DMS 273 (cell line): Measurements from ENCODE around the gene PPP1R14C.
"Not testable (repeated sequence)": the region's sequence is repeated elsewhere in the genome, so short reads cannot be mapped to it uniquely, and the experiment has no call there.

ENCODE experiments used
- DNase-seq: peaks from one replicate; lab custom pipeline; 2025; ENCODE audit not compliant: unreplicated experiment; lab: John Stamatoyannopoulos, UW

PPP1R14C gene

DNA sequence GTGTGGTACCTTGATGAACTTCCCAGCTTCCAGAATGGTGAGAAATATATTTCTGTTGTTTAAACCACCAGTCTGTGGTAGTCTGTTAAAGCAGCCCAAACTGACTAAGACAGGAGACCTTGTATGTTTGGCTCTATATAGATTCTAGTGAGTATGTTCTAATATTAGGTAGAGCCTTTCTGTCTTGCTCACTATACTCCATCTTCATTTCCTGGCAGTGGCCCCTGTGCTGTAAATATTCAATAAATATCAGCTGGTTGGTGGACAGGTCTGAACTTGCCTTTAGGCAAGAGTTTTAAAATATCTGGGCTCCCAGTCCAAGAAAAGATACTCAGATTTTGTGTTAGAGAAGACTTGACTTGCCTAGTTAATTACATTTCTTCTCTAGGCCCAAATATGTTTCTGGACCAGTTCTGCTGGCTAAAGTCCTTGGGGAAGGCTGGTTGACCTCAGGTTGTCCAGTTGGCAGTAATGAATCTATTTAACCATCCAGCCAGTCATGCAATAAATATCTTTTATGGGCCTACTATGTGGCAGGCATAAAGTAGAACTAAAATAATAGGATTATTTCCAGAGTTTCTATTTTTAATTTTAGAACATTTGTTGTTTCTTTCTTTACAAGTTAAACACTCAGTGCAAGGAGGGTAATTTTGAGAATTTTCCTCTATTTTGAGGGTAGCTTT lies 22.3 kb downstream of the PPP1R14C start:
- DNase-seq, result no peak

DNA sequence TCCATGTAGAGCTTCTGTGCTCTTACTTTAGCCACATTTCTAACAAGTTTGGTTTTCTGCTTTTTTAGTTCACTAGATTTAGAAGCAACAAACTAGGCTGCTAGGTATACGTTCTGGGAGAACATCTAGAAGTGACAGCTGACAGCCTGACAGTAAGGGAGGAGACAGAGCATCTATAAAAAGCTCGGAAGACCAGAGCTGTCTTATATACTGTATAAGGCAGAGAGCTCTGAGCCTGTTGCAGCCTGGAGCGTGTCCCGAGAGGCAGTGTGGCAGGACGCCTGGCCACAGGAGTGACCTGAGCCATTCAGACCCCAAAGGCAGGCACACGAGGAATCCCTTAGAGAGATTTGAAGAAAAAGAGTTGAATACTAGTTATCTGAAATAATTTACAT lies 24.6 kb downstream of the PPP1R14C start:
- no peak for DNase-seq

DNA sequence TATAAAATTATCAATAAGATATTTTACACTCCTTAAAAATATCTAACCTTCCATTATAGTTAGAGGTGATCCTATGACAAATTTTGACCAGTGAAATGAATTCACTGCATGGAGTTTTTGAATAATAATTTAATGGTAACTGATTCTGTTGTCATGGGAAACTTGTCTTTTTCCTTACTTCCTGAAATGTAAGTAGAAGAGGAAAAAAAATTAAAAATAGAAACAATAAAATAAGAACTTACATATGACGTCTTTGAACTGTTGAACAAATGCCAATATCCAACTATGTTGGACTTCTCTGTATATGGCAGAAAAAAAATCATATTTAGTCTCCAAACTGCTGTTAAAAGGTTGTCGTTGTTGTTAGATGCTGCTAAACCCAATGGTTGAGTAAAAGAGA lies 26.3 kb downstream of the PPP1R14C start:
- no peak for DNase-seq

DNA sequence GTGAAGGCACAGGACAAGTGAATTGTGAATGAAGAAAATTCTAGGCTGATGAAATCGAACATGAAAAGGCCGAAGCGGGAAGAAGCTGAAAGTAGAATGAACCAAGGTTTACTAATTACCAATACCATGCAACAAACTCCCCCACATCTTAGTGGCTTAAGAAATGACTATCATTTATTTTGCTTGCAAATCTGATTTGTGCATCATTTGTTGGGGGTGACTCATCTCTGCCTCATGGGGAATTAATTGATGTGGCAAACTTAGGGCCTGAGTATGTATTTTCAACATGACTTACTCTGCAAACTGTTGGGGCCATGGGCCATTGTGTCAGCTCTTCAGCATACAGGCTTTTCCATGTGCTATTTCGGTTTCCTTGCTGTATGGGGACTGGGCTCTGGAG lies 26.8 kb downstream of the PPP1R14C start:
- no peak for DNase-seq

DNA sequence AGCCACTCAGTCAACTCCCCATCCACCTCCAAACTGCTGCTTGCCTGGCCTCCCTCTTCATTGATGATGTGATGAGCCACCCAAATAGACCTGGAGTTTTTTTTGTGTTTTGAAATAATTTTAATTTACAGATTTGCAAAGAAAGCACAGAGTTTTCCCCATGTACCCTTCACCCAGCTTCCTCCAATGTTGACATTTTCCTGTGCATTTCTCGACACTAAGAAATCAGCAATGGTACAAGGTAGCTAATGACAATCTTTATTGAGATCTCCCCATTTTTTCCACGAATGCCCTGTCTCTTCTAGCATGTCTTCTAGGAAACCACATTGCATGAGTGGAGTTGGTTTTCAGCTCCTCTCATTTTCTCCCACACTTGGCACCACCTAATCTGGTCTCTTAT lies 30.1 kb downstream of the PPP1R14C start:
- DNase-seq, result no peak

DNA sequence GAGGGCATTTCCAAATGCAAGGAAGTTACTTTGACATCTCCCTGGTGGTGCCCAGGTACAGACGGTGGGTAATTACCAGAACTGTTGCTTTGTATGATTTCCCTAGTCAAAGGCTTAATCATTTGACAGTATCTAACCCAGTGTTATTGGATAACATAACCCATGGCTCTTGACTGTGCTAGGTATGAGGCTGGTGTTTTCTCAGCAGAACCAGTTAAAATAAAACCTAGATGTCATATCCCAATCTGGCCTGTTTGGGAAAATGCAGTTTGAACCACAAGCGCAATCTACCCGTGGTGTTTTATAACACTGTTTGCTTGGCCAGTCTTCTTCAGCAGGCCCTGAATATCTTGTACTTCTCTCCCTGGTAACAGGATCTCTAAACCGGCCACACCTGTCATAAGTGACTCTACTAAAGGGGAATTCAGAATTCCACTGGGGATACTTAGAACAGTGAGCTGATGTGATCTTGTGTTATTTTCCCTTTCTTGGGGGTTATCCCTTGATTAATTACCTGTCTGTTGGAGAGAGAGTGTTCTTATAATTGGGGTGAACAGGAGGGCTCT lies 32.8 kb downstream of the PPP1R14C start:
- no peak for DNase-seq

DNA sequence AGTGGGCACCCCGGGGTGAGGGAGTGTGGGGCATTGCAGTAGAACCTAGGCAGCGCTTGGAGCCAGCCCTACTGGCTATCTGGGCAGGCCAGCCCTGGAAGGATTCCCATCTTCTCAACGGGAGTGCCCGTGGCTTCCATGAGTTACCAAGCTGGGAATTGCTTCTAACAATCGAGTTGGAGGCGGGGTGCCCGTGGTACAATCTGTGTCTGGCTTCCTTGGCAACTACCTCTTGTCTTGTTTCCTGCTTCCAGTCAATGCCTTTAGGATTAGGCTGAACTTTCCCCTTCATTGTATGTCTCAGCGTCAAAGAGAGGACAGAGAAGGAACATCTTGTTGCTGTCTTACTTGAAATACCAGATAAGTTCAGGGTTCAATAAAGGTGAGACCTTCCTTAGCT lies 33.3 kb downstream of the PPP1R14C start:
- no peak for DNase-seq

DNA sequence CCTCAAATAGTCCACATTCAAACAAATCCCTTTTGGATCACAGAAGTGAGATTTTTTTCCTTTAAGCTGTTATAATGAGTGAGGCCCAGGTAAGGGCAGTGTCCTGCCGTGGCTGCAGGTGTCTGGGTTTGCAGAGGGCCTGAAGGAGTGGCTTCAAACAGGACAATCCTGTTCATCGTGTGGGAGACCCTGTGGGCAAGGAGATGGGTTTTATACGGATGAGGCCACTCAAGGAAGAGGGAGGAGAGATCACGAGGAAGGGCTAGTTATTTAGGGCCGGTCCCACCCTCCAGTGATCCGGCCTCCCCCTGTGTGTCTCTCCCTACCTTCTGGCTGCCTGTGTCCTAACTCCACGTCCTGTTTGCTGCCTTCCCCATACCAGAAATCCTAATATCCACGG lies 33.8 kb downstream of the PPP1R14C start:
- no peak for DNase-seq

DNA sequence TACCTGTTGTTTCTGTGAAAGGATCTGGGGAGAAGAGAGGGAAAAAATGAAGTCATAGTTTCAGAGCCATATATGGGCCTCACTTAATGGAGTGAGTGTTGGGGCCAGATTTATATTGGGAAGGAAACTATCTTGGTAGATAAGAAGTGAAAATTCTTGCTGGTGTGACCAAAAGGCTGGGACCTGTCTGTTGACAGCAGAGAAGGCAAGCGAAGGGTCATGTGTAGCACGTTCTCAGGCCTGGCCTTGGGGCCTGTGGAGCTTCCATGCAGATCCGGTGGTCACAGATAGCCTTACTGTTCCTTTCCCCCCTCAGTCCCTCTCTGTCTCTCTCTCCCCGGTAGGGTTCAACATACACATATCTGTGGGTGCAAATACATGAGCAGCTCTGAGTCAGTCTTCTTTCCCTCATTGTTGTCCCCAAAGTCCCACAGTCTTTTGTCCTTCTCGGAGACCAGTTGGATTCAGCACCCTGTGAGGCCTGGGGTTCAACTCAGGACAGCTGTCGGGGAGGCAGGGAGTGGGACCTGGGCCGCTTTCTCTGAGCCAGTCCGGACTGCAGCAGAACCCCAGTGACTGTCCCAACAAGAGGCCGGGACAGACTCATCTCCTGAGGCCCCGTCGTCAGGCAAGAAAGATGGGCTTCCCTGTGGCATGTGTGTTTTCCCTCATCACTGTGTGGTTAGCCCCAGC lies 34.6 kb downstream of the PPP1R14C start:
- DNase-seq, result no peak

DNA sequence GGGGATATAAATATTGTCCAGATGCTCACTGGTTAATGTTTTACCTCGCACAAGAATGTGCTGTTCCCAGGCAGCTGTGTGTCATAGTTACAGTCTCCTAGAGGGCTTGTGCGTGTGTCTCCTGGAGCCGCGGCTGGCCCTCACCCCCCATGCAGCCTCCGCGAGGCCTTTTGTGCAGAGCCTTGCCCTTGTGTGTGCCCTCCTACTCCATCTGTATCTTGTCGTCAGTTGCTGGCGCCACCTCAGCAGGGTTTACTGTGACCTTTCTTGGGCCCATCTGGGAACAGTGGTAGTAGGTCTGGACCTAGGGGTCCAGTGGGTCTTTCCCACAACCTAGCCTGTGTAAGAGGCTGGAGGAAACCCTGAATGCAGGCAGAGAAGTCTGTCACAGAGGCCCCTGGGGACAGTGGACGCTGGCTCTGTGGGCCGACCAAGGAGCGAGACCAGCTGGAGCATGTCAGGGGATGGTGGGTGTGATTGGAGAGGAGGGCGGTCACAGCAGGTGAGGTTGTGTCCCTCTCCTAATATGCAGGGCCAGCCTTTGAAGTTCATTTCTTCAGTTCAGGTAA lies 35.2 kb downstream of the PPP1R14C start:
- peak; percentile 71 for DNase-seq

DNA sequence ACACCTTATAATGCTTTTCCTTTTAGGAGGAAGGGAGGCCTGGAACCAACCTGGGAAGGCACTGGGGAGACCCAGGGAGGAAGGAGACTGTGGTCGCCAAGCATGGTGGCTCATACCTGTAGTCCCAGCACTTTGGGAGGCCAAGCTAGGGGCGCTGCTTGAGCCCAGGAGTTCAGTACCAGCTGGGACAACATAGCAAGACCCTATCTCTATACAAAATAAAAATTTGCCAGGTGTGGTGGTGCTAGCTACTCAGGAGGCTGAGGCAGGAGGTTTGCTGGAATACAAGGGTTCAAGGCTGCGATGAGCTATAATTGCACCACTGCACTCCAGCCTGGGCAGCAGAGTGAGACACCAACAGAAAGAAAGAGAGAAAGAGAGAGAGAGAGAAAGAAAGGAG lies 36.2 kb downstream of the PPP1R14C start:
- no peak for DNase-seq

DNA sequence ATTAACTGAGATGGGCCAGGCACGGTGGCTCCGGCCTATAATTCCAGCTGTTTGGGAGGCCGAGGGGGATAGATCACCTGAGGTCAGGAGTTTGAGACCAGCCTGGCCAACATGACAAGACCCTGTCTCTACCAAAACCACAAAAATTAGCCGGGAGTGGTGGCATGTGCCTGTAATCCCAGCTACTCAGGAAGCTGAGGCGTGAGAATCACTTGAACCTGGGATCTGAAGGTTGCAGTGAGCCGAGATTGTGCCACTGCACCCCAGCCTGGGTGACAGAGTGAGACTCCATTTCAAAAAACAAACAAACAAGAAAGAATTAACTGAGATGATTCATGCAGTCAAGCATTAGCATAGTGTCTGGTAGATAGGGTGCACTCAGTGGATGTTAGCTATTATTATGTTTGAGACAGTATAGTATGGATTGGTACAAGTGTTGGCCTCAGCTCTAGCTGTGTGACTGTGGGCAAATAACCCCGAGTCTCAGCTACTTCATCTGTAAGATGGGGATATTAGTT lies 37.1 kb downstream of the PPP1R14C start:
- not testable (repeated sequence) for DNase-seq

DNA sequence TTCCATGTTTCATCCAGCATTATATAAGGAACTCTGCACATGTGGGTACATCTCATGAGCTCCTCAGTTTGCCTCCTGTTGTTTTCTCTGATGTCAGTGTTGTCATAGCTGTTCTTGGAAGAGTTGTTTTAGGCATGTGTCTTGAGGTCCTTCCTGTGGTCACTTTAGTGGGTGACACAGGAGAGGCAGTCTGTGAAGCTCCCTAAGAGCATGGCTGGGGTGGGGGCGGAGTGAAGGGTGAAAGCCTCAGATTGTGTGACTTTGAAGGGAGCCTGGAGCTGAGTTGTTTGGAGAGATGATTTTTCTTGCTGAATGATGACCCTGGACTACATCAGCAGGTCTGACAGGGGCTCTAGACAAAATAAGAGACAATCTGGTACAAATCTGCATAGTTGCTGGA lies 37.7 kb downstream of the PPP1R14C start:
- DNase-seq, result no peak

DNA sequence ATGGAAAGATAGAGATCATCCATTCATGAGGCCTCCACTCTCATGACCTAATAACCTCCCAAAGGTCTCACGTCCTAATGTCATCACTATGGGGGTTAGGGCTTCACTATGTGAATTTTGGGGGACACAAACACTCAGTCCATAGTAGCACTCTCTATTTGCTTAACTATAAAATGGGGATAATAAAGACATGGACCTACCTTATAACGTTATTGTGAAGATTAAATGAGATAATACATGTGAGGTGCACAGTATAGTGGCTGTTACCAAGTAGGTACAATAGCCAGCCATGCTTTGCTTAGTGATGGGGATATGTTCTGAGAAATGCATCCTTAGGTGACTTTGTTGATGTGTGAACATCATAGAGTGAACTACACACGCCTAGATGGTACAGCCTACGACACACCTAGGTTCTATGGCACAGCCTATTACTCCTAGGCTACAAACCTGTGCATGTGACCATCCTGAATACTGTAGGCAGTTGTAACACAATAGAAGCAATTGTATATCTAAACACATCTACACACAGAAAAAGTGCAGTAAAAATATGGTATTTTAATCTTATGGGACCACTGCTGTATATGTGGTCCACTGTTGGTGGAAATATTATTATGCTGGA lies 39.7 kb downstream of the PPP1R14C start:
- no peak for DNase-seq

DNA sequence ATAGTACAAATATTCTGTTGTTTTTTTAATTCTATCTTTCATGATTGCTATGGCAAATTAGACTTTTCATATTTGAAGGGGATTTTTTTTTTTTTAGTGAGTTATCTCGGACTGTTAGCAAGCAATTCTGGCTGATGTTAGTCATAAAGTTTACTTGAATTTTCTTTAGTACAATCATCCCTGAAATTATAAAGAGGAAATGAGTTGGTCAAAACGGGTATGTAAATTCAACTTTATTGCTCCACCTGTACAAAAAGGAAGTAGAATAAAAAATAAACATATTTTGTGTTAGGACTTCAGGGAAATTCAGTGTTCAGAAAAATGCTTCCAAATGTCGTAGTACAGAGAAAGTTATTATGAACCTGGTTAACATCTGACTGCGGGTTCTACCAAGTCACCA lies 40.3 kb downstream of the PPP1R14C start:
- DNase-seq, result no peak

DNA sequence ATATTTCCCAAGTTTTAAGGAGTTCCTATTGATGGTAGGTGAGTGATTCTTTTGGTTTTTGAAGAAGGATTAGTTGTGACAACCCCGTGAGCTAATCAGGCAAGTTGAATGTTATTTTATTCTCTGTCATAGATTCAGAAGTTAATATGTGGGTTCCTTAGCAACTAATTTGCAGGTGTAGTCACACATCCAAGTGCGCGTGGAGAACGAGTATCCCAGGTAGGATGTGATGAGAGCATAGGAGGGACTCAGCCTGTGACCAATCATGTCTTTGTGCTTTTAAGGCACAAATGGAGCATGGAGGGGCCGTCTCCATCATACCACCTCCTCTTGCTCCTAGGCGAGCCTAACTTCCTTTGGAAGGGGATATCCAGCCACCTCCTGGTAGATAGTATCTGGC lies 41.1 kb downstream of the PPP1R14C start:
- no peak for DNase-seq

DNA sequence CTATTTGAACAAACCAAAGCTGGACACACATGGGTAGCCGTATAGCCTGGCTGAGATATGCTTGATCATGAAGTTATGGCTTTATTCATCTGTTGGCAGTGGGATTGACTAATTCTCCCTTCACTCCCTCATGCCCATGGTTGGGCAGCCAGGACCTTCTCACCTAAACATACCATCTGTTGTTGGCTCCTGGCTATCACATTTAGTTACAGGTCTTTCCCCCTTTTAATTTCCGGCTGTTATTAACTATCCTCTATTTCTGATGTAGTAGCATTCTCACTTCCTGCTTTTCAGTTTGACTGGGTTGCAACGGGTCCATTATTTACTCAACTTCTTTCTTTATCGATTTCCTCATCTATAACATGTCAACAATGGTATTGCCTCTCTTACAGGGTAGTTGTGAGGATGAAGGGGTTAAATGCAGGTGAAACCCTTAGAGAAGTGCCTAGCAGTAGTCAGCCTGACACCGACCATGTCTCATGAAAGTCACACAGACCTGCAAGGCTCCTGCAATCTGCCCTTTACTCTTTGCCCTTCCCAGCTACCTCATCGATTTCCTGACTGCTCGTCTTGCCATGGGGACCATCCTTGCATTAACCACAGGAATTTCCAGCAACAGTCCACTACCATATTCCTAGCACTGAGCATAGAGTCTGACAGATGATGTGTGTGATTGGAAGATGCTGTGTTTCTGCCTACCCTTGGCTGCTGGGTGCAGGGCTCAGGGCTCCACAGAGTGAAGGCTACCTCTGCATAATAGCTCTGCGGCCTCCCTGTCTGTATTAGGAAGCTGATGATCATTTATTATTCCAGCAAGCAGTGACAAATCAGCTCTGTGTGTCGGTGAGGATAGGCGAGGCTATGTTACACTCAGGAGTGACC lies 42.2 kb downstream of the PPP1R14C start:
- no peak for DNase-seq

DNA sequence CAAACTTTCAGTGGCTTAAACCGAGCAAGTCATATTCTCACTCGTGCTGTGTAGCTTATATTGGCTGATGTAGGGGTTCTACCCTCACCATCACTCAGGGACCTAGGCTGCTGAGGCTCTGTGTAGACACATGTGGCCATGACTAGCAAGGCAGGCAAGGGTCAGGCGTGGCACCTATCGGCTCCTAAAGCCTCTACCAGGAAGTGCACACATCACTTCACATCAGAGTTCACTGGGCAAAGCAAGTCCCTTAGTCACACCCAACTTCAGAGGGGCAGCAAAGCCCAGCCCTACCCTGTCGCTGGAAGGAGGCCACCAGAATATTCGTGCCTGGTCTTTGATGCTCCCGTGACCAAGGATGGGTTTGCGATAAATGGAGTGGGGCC lies 42.9 kb downstream of the PPP1R14C start:
- DNase-seq, result no peak

DNA sequence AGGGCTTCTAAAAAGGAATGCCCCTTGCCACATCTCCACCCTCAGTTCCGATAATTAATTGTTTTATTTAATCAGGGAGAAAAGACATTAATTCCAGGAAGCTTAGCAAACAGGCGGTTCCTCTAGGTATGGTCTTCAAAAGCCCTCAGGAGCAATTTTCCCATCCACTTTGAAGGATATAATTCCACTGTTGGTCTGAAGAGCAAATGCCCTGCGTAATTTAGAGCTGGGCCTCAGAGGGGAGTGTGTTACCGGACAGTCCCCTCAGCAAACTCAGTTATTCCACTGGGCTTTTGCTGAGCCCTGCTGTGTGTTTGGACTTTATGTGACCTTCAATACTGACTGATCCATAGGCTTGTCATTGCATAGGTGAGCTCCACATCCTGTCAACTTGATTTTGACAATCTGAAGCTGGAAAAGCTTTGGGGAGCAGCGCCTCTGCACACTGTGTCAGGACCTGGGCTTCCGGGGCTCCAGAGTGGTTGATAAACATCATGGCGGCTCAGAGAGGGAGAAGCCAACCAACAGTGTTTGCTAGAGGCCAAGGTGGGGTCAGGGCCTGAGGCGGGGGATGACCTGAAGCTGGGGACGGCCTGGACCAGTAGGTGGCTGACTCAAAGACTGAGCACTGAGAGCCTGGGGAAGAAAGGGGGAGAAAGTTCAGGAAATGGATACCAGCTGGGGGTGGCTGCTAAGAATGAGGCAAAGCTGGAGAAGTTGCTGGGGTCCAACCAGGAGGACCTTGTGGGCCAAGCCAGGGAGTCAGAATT lies 43.5 kb downstream of the PPP1R14C start:
- DNase-seq, result no peak

DNA sequence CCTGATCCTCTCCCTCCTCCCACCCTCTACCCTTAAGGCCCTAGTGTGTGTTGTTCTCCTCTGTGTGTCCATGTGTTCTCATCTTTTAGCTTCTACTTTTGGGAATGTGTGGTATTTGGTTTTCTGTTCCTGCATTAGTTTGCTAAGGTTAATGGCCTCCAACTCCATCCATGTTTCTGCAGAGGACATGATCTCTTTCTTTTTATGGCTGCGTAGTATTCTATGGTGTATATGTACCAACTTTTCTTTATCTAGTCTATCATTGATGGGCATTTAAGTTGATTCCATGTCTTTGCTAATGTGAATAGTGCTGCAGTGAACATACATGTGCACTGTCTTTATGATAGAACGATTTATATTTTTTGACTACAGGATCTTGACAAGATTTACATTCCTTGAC lies 44.6 kb downstream of the PPP1R14C start:
- not testable (repeated sequence) for DNase-seq
